Gastroesophageal sphincter (tissue), 4 donors: ENCODE data around the gene TGM4. TPM values are rescaled to one million over a fixed set of nuclear protein-coding genes. Genes with fewer than 3 reads are reported as not detected.

Source experiments
- ATAC-seq: fragments of 150-250 bp; one replicate; pipeline ENCODE4 v1.9.1; 2016; ENCODE audit warnings: mild to moderate bottlenecking, moderate library complexity
- H3K27ac ChIP-seq, 4 donors: fragments of 200-600 bp; sonication (generic) in 3 of 4; 1 replicate in 3 of 4; 2 replicates in 1 of 4; pipeline ENCODE4 v1.5.1; 2016 to 2019
- H3K27me3 ChIP-seq: fragments of 200-600 bp; sonication (generic); one replicate; pipeline ENCODE4 v1.5.1; 2019
- H3K36me3 ChIP-seq, 2 donors: fragments of 200-600 bp; sonication (generic); one replicate each; pipeline ENCODE4 v1.5.1; 2019; ENCODE audit warnings: control low read depth in 1 of 2
- H3K4me1 ChIP-seq, 3 donors: fragments of 200-600 bp; sonication (generic); 1 replicate in 2 of 3; 2 replicates in 1 of 3; pipeline ENCODE4 v1.5.1; 2016 to 2019; ENCODE audit warnings: control low read depth in 2 of 3
- H3K4me3 ChIP-seq, 2 donors: fragments of 200-600 bp; sonication (generic); one replicate each; pipeline ENCODE4 v1.5.1; 2019; ENCODE audit warnings: mild to moderate bottlenecking in 1 of 2, moderate library complexity in 1 of 2
- H3K9me3 ChIP-seq, 3 donors: fragments of 200-600 bp; sonication (generic); one replicate each; pipeline ENCODE4 v1.5.1; 2017 to 2019; ENCODE audit warnings: control low read depth in 2 of 3
- EP300 ChIP-seq: sonication (generic); formaldehyde crosslinking; IDR thresholded peaks from one replicate; pipeline ENCODE4 v1.6.1; 2017; ENCODE audit warnings: antibody characterized with exemption, mild to moderate bottlenecking
- POLR2A ChIP-seq, 2 donors: fragments of 450-650 bp; IDR thresholded peaks; one replicate each; pipeline ENCODE4 v1.6.1; 2017; ENCODE audit warnings: antibody characterized with exemption in 2 of 2, mild to moderate bottlenecking in 2 of 2, moderate library complexity in 1 of 2
- POLR2AphosphoS5 ChIP-seq: sonication (generic); formaldehyde crosslinking; IDR thresholded peaks from one replicate; pipeline ENCODE4 v1.6.1; 2017; ENCODE audit warnings: antibody characterized with exemption
- WGBS, 2 donors: methylation state at CpG; one replicate each; pipeline ENCODE4 v1.1.5; 2018; ENCODE audit warnings: low coverage in 1 of 2; 5-methylcytosine and 5-hydroxymethylcytosine counted together
- total RNA-seq, 4 donors: library from RNA; depleted of rRNA; stranded (reverse); fragments of >200 nt; gene quantifications; one replicate each; pipeline ENCODE4 v1.1.0, GENCODE V29; 2016
- TF ChIP-seq, protein P1 (sequence below), 4 experiments: fragments of 200-600 bp in 2 of 4; fragments of 450-650 bp in 2 of 4; sonication (generic) in 1 of 4; IDR thresholded peaks; one replicate each; pipeline ENCODE4 v1.5.1; 2017 to 2019; ENCODE audit warnings: antibody characterized with exemption in 4 of 4, mild to moderate bottlenecking in 2 of 4, moderate library complexity in 2 of 4

The TGM4 gene
- total RNA-seq, 4 donors from 2014 or later: not detected

DNA sequence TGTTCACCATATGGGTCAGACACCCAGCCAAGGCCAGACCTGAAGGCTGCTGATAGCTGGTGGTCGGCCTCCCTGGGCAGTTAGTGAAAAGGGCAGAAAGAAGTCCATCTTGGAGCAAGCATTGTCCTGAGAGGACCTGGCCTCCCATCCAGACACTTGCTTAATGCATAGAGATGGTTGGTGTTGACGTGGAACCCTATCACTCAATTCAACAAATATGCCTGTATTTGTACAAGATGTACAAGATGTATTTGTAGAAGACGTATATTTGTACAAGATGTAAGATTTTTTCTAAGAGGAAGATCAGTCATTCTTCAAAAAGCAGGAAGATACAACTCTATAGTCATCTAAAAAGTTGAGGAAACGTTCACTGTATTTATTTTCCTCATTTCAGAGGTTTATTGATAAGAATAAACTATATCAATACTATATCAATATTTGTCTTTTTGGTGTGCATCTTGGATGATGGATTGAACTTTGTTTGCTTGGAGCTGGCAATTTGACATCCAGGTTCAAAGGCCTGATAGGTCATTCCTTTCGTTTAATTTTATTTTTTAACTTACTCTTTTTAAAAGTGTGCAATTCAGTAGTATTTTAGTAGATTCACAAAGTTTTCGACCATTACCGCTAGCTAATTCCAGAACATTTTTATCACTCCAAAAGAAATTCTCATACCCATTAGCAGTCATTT lies 6.8 kb upstream of the TGM4 start:
- 93 to 94% methylated on average over 6 of the region's 7 CpGs for WGBS, 2 donors
- TF ChIP-seq POLR2A (IDR thresholded peaks at IDR 0.05): no peak
- TF ChIP-seq POLR2AphosphoS5: no peak
- no peak for TF ChIP-seq EP300
- TF ChIP-seq, protein P1, sequence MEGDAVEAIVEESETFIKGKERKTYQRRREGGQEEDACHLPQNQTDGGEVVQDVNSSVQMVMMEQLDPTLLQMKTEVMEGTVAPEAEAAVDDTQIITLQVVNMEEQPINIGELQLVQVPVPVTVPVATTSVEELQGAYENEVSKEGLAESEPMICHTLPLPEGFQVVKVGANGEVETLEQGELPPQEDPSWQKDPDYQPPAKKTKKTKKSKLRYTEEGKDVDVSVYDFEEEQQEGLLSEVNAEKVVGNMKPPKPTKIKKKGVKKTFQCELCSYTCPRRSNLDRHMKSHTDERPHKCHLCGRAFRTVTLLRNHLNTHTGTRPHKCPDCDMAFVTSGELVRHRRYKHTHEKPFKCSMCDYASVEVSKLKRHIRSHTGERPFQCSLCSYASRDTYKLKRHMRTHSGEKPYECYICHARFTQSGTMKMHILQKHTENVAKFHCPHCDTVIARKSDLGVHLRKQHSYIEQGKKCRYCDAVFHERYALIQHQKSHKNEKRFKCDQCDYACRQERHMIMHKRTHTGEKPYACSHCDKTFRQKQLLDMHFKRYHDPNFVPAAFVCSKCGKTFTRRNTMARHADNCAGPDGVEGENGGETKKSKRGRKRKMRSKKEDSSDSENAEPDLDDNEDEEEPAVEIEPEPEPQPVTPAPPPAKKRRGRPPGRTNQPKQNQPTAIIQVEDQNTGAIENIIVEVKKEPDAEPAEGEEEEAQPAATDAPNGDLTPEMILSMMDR (IDR thresholded peaks at IDR 0.05): no peak
- no peaks in the 10 kb centered on the region for H3K27me3 ChIP-seq
- no peak overlapping the region for H3K27ac ChIP-seq
- peaks cover 0 to 17% of the 10 kb centered on the region in 2 donors for H3K36me3 ChIP-seq
- H3K9me3 ChIP-seq: no peaks in the 10 kb centered on the region
- H3K4me3 ChIP-seq: no peak overlapping the region
- peaks cover 0 to 15% (median 5%) of the 10 kb centered on the region in 3 donors for H3K4me1 ChIP-seq
- ATAC-seq: no peak

DNA sequence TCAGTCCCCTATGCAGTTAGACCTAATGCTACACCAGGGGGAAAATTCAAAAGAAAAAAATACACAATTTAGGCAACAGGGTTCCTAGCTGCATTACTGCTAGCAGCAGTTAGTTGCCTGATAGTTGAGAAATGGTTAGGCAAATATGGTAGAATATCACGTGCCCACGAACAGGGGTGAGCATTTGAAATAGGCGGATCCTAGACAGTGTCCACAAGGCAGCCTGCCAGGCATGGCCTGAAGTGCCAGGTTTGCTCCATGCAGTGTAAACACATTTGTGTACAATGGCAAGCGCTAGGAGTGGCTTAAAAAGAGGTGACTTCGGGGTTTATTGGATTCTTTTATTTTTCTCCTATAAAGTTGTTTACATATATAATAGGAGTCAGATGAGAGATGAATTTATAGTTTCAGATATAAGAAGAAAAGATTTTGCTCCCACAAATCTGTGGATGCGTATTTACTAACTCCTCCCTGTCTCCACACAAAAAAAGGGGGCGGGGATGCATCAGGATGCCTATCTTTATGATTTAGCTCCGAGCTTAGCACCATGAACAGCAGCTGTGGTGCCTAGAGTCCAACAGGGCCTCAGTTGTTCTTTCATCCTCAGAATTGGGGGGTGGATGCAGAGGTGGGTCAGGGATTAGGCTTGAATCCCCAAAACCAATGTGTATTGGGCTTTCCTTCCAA lies 3.9 kb upstream of the TGM4 start:
- TF ChIP-seq EP300 (no peak), POLR2A (IDR thresholded peaks at IDR 0.05) (no peak), POLR2AphosphoS5 (no peak)
- TF ChIP-seq, protein P1 (IDR thresholded peaks at IDR 0.05): no peak
- Histone ChIP-seq H3K27me3 (no peaks in the 10 kb centered on the region), H3K4me1 (no peaks in the 10 kb centered on the region), H3K36me3 (peaks cover 0 to 12% of the 10 kb centered on the region in 2 donors), H3K4me3 (no peak overlapping the region), H3K9me3 (no peaks in the 10 kb centered on the region), H3K27ac (no peak overlapping the region)
- WGBS, 2 donors: 72 to 79% methylated on average over 4 to 8 of the region's 8 CpGs
- no peak for ATAC-seq

DNA sequence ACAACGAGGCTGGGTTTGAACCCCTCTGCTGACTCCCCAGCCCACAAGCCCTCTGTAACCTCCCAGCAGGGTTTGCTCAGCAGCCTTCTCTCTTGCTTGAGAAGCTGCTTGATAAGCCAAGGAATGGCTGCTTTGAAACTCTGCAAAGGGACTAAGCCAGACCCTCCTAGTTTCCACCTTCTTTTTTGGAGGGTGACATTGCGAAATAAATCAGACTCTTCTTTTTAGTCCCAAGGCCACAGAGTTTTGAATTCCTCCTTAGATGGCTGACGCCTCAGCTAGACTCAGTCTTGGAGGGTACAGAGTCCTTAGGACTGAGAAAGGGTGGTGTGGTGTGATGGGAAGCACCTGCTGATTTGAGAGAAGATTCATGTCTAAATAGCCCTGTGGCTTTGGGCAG lies 1.2 kb downstream of the TGM4 start:
- TF ChIP-seq POLR2AphosphoS5 (no peak), EP300 (no peak)
- TF ChIP-seq, protein P1 (IDR thresholded peaks at IDR 0.05): no peak
- Histone ChIP-seq H3K4me3 (no peak overlapping the region), H3K27me3 (no peaks in the 10 kb centered on the region), H3K9me3 (no peaks in the 10 kb centered on the region), H3K4me1 (no peaks in the 10 kb centered on the region), H3K27ac (no peak overlapping the region), H3K36me3 (no peaks in the 10 kb centered on the region)
- 83 to 88% methylated on average over 2 of the region's 3 CpGs for WGBS, 2 donors
- no peak for ATAC-seq

DNA sequence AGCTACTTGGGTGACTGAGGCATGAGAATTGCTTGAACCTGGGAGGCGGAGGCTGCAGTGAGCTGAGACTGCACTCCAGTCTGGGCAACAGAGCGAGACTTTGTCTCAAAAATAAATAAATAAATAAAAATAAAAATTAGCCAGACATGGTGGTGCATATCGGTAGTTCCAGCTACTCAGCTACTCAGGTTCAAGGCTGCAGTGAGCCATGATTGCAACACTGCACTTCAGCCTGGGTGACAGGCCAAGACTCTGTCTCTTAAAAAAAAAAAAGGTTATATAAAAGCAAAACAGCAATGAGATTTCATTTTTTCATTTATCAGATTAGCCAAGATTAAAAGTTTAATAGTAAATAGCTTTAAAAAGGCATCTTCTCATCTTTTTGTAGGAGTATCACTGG lies 2.9 kb downstream of the TGM4 start:
- Histone ChIP-seq H3K27ac (no peak overlapping the region), H3K36me3 (no peaks in the 10 kb centered on the region), H3K9me3 (no peaks in the 10 kb centered on the region), H3K4me1 (no peaks in the 10 kb centered on the region), H3K4me3 (no peak overlapping the region), H3K27me3 (no peaks in the 10 kb centered on the region)
- TF ChIP-seq POLR2A (IDR thresholded peaks at IDR 0.05): no peak
- TF ChIP-seq POLR2AphosphoS5: no peak
- TF ChIP-seq, protein P1 (IDR thresholded peaks at IDR 0.05): no peak
- no peak for TF ChIP-seq EP300
- ATAC-seq: no peak
- WGBS, 2 donors: 74 to 87% methylated on average over 2 to 3 of the region's 3 CpGs

DNA sequence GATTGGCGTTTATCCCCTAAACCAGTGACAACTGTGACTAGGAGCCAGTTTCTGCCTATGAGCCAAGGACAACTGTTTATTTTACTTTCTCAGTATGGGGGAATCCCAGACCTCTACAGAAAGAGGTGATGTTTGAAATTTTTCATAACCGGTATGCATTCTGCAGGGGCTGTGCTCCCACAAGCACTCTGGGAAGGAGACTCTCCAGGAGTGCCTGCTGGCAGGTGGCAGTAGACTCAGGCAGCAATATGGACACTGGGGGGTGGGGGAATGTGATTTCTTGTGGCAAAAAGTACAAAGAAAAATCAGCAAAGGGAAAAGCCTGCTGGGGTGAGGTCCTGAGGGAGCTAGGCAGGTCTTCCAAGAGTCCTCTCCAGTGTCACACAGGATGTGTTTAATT lies 5.9 kb downstream of the TGM4 start:
- ATAC-seq: no peak
- 10 to 71% methylated on average over 1 to 2 of the region's 2 CpGs for WGBS, 2 donors

More for the DNA sequence above, 5.9 kb downstream of the TGM4 start:
- H3K27ac ChIP-seq: no peak overlapping the region
- no peaks in the 10 kb centered on the region for H3K36me3 ChIP-seq
- no peak overlapping the region for H3K4me3 ChIP-seq
- no peak for TF ChIP-seq EP300
- no peak for TF ChIP-seq POLR2A (IDR thresholded peaks at IDR 0.05)
- TF ChIP-seq, protein P1 (IDR thresholded peaks at IDR 0.05): no peak
- no peak for TF ChIP-seq POLR2AphosphoS5
- no peaks in the 10 kb centered on the region for H3K4me1 ChIP-seq
- no peaks in the 10 kb centered on the region for H3K9me3 ChIP-seq
- peaks cover 9% of the 10 kb centered on the region for H3K27me3 ChIP-seq
